ENCODE measurements around the gene FXR2. TPM values are rescaled to one million over a fixed set of nuclear protein-coding genes. Genes with fewer than 3 reads are reported as not detected.
A peak's percentile ranks its signal among the peaks of the same experiment; 100 is the strongest.

FXR2 gene
- total RNA-seq, 1 donor from 2014 or later, result 39.3 TPM

DNA sequence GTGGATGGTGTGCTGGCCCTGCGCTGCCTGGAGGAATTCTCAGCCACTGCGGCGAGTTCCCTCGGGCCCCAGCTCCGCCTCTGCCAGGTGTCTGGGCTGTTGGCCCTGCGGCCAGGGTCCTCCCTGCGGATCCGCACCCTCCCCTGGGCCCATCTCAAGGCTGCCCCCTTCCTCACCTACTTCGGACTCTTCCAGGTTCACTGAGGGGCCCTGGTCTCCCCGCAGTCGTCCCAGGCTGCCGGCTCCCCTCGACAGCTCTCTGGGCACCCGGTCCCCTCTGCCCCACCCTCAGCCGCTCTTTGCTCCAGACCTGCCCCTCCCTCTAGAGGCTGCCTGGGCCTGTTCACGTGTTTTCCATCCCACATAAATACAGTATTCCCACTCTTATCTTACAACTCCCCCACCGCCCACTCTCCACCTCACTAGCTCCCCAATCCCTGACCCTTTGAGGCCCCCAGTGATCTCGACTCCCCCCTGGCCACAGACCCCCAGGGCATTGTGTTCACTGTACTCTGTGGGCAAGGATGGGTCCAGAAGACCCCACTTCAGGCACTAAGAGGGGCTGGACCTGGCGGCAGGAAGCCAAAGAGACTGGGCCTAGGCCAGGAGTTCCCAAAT is 57.4 kb downstream of the FXR2 start:
- ATAC-seq (no peak), DNase-seq (peak; percentile 65)
- intact Hi-C loops (cut with DNase I), result no loop called here
- no peaks in the 10 kb centered on the region for H3K27me3 ChIP-seq
- H3K4me3 ChIP-seq, result no peak overlapping the region
- TF ChIP-seq, protein P1, sequence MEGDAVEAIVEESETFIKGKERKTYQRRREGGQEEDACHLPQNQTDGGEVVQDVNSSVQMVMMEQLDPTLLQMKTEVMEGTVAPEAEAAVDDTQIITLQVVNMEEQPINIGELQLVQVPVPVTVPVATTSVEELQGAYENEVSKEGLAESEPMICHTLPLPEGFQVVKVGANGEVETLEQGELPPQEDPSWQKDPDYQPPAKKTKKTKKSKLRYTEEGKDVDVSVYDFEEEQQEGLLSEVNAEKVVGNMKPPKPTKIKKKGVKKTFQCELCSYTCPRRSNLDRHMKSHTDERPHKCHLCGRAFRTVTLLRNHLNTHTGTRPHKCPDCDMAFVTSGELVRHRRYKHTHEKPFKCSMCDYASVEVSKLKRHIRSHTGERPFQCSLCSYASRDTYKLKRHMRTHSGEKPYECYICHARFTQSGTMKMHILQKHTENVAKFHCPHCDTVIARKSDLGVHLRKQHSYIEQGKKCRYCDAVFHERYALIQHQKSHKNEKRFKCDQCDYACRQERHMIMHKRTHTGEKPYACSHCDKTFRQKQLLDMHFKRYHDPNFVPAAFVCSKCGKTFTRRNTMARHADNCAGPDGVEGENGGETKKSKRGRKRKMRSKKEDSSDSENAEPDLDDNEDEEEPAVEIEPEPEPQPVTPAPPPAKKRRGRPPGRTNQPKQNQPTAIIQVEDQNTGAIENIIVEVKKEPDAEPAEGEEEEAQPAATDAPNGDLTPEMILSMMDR (IDR thresholded peaks at IDR 0.05), result no peak
- H3K4me1 ChIP-seq, result peaks cover 45% of the 10 kb centered on the region
- H3K36me3 ChIP-seq, result no peaks in the 10 kb centered on the region
- peak overlapping the region; percentile 96 for H3K27ac ChIP-seq
- no peaks in the 10 kb centered on the region for H3K9me3 ChIP-seq

DNA sequence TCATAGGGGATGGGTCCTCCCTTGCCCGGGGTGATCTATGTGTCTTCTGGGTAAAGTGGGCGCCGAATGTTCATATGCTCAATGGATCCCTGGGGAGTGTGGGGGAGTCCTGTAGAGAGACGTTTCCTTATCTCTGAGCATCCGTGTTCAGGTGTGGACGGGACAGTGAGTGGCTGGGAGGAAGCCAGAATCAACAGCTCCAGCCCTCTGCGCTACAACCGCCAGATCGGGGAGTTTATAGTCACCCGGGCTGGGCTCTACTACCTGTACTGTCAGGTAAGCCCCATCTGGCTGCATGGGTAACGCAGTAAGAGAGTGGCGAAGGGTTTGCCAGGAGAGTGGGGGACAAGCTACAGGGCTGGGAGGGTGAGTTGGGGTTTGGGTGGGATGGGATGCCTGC is 58.1 kb downstream of the FXR2 start:
- H3K4me3 ChIP-seq, result no peak overlapping the region
- TF ChIP-seq, protein P1 (IDR thresholded peaks at IDR 0.05), result no peak
- ATAC-seq (no peak), DNase-seq (no peak)
- no peaks in the 10 kb centered on the region for H3K36me3 ChIP-seq
- intact Hi-C loops (cut with DNase I), result no loop called here
- H3K27me3 ChIP-seq, result no peaks in the 10 kb centered on the region
- peaks cover 45% of the 10 kb centered on the region for H3K4me1 ChIP-seq
- H3K27ac ChIP-seq, result peak overlapping the region; percentile 96
- no peaks in the 10 kb centered on the region for H3K9me3 ChIP-seq

DNA sequence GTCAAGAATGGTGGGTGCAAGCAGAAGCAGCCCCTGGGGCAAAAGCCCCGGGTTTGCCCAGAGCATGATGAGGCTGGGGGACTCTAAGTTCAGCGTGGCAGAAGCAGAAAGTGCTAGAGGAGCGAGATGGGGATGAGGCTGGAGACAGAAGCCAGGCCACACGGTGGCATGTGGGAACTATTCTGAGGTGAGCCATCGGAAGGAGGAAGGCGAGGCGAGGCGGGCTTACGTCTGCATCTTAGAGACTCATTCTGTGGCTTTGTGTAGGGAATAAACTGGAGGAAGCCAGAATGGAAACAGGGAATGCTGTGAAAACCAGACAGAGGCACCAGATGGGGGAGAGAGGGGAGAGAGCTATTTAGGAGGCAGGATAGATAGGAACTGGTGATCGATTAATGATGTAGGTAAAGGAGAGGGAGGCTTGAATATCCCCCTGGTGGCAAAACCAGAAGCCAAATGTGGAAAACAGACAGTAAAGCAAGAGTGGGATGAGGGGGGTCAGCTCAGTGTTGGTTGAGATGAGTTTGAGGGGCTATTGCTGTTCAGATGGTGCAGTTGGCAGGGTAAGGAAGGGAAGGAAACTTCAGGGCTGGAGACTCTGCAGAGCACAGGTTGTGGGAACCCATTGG is 59.3 kb downstream of the FXR2 start:
- Histone ChIP-seq H3K4me1 (peaks cover 49% of the 10 kb centered on the region), H3K27me3 (no peaks in the 10 kb centered on the region), H3K4me3 (no peak overlapping the region), H3K9me3 (no peaks in the 10 kb centered on the region), H3K36me3 (no peaks in the 10 kb centered on the region), H3K27ac (no peak overlapping the region)
- DNase-seq, result no peak
- TF ChIP-seq, protein P1 (IDR thresholded peaks at IDR 0.05), result no peak
- intact Hi-C loops (cut with DNase I), result no loop called here
- no peak for ATAC-seq

DNA sequence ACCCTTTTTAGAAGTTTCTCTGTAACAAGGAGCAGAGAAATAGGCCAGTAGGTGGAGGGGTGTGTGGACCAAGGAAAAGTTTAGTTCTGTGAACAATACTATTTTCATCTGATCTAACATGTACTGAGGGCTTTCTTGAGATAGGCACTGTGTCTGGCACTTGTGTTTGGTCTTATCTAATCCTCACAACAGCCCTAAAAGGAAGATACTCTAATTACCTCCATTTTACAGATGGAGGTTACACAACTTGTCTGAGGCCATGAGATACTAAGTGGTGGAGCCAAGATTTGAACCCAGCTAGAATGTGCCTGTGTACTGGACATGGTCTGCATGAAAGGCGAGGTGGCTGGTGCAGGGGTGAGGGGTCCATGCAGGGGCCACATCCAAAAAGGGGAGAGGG is 61.3 kb downstream of the FXR2 start:
- ATAC-seq, result no peak
- peaks cover 39% of the 10 kb centered on the region for H3K4me1 ChIP-seq
- no peaks in the 10 kb centered on the region for H3K27me3 ChIP-seq
- DNase-seq, result no peak
- TF ChIP-seq, protein P1 (IDR thresholded peaks at IDR 0.05), result no peak
- intact Hi-C loops (cut with DNase I), result no loop called here
- H3K9me3 ChIP-seq, result no peaks in the 10 kb centered on the region
- H3K4me3 ChIP-seq, result no peak overlapping the region
- no peaks in the 10 kb centered on the region for H3K36me3 ChIP-seq
- H3K27ac ChIP-seq, result peak overlapping the region; percentile 76

DNA sequence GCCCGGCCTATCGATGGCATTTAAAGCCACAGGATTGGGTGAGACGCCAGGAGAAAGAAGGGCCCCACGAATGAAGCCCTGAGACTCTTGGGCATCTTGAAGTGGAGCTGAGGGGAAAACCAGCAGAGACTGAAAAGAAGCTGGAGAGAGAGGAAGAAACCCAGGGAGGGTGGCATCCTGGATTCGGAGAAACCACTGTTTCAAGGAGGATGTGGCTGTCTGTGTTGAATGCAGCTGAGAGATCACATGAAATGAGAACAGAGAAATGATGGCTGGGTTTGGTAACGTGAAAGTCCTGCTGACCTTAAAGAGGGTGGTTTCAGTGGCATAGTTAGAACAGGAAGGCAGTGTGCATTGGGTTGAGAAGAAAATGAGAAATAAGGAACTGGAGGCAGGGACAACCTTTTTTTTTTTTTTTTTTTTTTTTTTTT is 62.1 kb downstream of the FXR2 start:
- intact Hi-C loops (cut with DNase I), result no loop called here
- Histone ChIP-seq H3K36me3 (no peaks in the 10 kb centered on the region), H3K4me3 (no peak overlapping the region), H3K27ac (peak overlapping the region; percentile 36), H3K9me3 (no peaks in the 10 kb centered on the region), H3K4me1 (peaks cover 37% of the 10 kb centered on the region), H3K27me3 (no peaks in the 10 kb centered on the region)
- TF ChIP-seq, protein P1 (IDR thresholded peaks at IDR 0.05), result no peak
- no peak for DNase-seq
- peak; percentile 66 for ATAC-seq

Data from upper lobe of right lung (tissue), 1 donor.